ENCODE measurements around the gene ZBTB17. TPM values are rescaled to one million over a fixed set of nuclear protein-coding genes. Genes with fewer than 3 reads are reported as not detected.

Gene ZBTB17
- total RNA-seq, 3 donors from 2014 or later: 21.9 to 40.3 (median 38.5) TPM

- Histone ChIP-seq H3K27me3 (no peaks in the 10 kb centered on the region), H3K9me3 (no peaks in the 10 kb centered on the region), H3K4me3 (no peak overlapping the region), H3K36me3 (no peaks in the 10 kb centered on the region), H3K27ac (no peak overlapping the region), H3K4me1 (no peaks in the 10 kb centered on the region)
- no peak for TF ChIP-seq CTCF (IDR thresholded peaks at IDR 0.05)
- TF ChIP-seq POLR2AphosphoS5 (IDR thresholded peaks at IDR 0.05): no peak
- TF ChIP-seq POLR2A (IDR thresholded peaks at IDR 0.05): no peak
- peak in 1 of 2 donors; percentile 22 for DNase-seq (ENCODE audit: low spot score in 2 of 2)
- intact Hi-C loops (cut with DNase I; ENCODE audit: low total_unique reads): no loop called here
Observed at GRCh38 chr1:15961492-15961891, 14.4 kb downstream of the ZBTB17 start.

- no peak for TF ChIP-seq CTCF (IDR thresholded peaks at IDR 0.05)
- TF ChIP-seq POLR2AphosphoS5 (IDR thresholded peaks at IDR 0.05): no peak
- no peak for TF ChIP-seq POLR2A (IDR thresholded peaks at IDR 0.05)
- Histone ChIP-seq H3K9me3 (no peaks in the 10 kb centered on the region), H3K4me1 (no peaks in the 10 kb centered on the region), H3K27ac (no peak overlapping the region), H3K27me3 (no peaks in the 10 kb centered on the region), H3K4me3 (no peak overlapping the region), H3K36me3 (no peaks in the 10 kb centered on the region)
- no peak for DNase-seq (ENCODE audit: low spot score in 2 of 2)
- intact Hi-C loops (cut with DNase I; ENCODE audit: low total_unique reads): no loop called here
Observed at GRCh38 chr1:15960808-15961207, 15.1 kb downstream of the ZBTB17 start.

- Histone ChIP-seq H3K4me1 (no peaks in the 10 kb centered on the region), H3K36me3 (no peaks in the 10 kb centered on the region)
- DNase-seq (ENCODE audit: low spot score in 2 of 2): peak in 1 of 2 donors; percentile 17
Observed at GRCh38 chr1:15959827-15960446, 16.0 kb downstream of the ZBTB17 start.

GRCh38 chr1:15959424-15959823 lies 16.5 kb downstream of the ZBTB17 start:
- H3K36me3 ChIP-seq: no peaks in the 10 kb centered on the region
- H3K9me3 ChIP-seq: no peaks in the 10 kb centered on the region
- intact Hi-C loops (cut with DNase I; ENCODE audit: low total_unique reads): loop anchor here (10.0 kb wide), 2 partner anchors 985 to 1725 kb away; no protein-coding TSS in a partner anchor
- no peak overlapping the region for H3K4me3 ChIP-seq
- H3K4me1 ChIP-seq: no peaks in the 10 kb centered on the region
- H3K27ac ChIP-seq: no peak overlapping the region
- no peaks in the 10 kb centered on the region for H3K27me3 ChIP-seq
- no peak for TF ChIP-seq POLR2AphosphoS5 (IDR thresholded peaks at IDR 0.05)
- no peak for TF ChIP-seq CTCF (IDR thresholded peaks at IDR 0.05)
- TF ChIP-seq POLR2A (IDR thresholded peaks at IDR 0.05): no peak
- no peak for DNase-seq (ENCODE audit: low spot score in 2 of 2)

More at GRCh38 chr1:15959827-15960446, 16.0 kb downstream of the ZBTB17 start:
- Histone ChIP-seq H3K4me3 (no peak overlapping the region), H3K9me3 (no peaks in the 10 kb centered on the region), H3K27ac (no peak overlapping the region), H3K27me3 (no peaks in the 10 kb centered on the region)
- TF ChIP-seq POLR2A (IDR thresholded peaks at IDR 0.05) (no peak), CTCF (IDR thresholded peaks at IDR 0.05) (no peak), POLR2AphosphoS5 (IDR thresholded peaks at IDR 0.05) (no peak)
- intact Hi-C loops (cut with DNase I; ENCODE audit: low total_unique reads): loop anchor here (10.0 kb wide), 2 partner anchors 985 to 1725 kb away; no protein-coding TSS in a partner anchor

- Histone ChIP-seq H3K9me3 (no peaks in the 10 kb centered on the region), H3K27ac (no peak overlapping the region), H3K4me3 (no peak overlapping the region), H3K36me3 (no peaks in the 10 kb centered on the region), H3K27me3 (no peaks in the 10 kb centered on the region), H3K4me1 (no peaks in the 10 kb centered on the region)
- no peak for DNase-seq (ENCODE audit: low spot score in 2 of 2)
- TF ChIP-seq POLR2AphosphoS5 (IDR thresholded peaks at IDR 0.05): no peak
- no peak for TF ChIP-seq POLR2A (IDR thresholded peaks at IDR 0.05)
- TF ChIP-seq CTCF (IDR thresholded peaks at IDR 0.05): no peak
- intact Hi-C loops (cut with DNase I; ENCODE audit: low total_unique reads): loop anchor here (10.0 kb wide), 2 partner anchors 984 to 1724 kb away; no protein-coding TSS in a partner anchor
Observed at GRCh38 chr1:15958793-15959192, 17.1 kb downstream of the ZBTB17 start.
